ENCODE data around the gene ZNF497.
"Not testable (repeated sequence)": the region's sequence is repeated elsewhere in the genome, so short reads cannot be mapped to it uniquely, and the experiment has no call there.

ZNF497 gene

GRCh38 chr19:58385313-58385890, 22.9 kb upstream of the ZNF497 start:
- TF ChIP-seq CTCF (conservative IDR thresholded peaks at IDR 0.05; ENCODE audit: control insufficient read depth, insufficient read depth, low read depth, low read length): no peak
- no peak for DNase-seq (ENCODE audit: low read depth)
- no peak overlapping the region for H3K4me3 ChIP-seq (ENCODE audit: control insufficient read depth, low read depth, low read length)

- TF ChIP-seq CTCF (conservative IDR thresholded peaks at IDR 0.05; ENCODE audit: control insufficient read depth, insufficient read depth, low read depth, low read length): no peak
- no peak overlapping the region for H3K4me3 ChIP-seq (ENCODE audit: control insufficient read depth, low read depth, low read length)
- DNase-seq (ENCODE audit: low read depth): no peak
Observed at GRCh38 chr19:58382997-58383603, 20.5 kb upstream of the ZNF497 start.

- peak overlapping the region; percentile 86 for H3K4me3 ChIP-seq (ENCODE audit: control insufficient read depth, low read depth, low read length)
- no peak for DNase-seq (ENCODE audit: low read depth)
- no peak for TF ChIP-seq CTCF (conservative IDR thresholded peaks at IDR 0.05; ENCODE audit: control insufficient read depth, insufficient read depth, low read depth, low read length)
Observed at GRCh38 chr19:58381460-58382212, 19.1 kb upstream of the ZNF497 start.

- no peak for TF ChIP-seq CTCF (conservative IDR thresholded peaks at IDR 0.05; ENCODE audit: control insufficient read depth, insufficient read depth, low read depth, low read length)
- H3K4me3 ChIP-seq (ENCODE audit: control insufficient read depth, low read depth, low read length): peak within 1 kb of the TSS; percentile 86
- DNase-seq (ENCODE audit: low read depth): peak; percentile 100
Observed at GRCh38 chr19:58380662-58381459, 18.3 kb upstream of the ZNF497 start, which contains the start of gene ZNF837. ZNF837 (minus strand) TSS chr19:58381030; CDS start chr19:58369332, 11,698 bp downstream.

- no peak for TF ChIP-seq CTCF (conservative IDR thresholded peaks at IDR 0.05; ENCODE audit: control insufficient read depth, insufficient read depth, low read depth, low read length)
- peak overlapping the region; percentile 86 for H3K4me3 ChIP-seq (ENCODE audit: control insufficient read depth, low read depth, low read length)
Observed at GRCh38 chr19:58380037-58380661, 17.6 kb upstream of the ZNF497 start.

GRCh38 chr19:58379246-58379645, 16.7 kb upstream of the ZNF497 start:
- H3K4me3 ChIP-seq (ENCODE audit: control insufficient read depth, low read depth, low read length): no peak overlapping the region
- no peak for TF ChIP-seq CTCF (conservative IDR thresholded peaks at IDR 0.05; ENCODE audit: control insufficient read depth, insufficient read depth, low read depth, low read length)
- DNase-seq (ENCODE audit: low read depth): no peak

More at GRCh38 chr19:58380037-58380661, 17.6 kb upstream of the ZNF497 start:
- DNase-seq (ENCODE audit: low read depth): peak; percentile 14

- peak; percentile 34 for DNase-seq (ENCODE audit: low read depth)
- not testable (repeated sequence) for H3K4me3 ChIP-seq (ENCODE audit: control insufficient read depth, low read depth, low read length)
Observed at GRCh38 chr19:58376724-58377123, 14.2 kb upstream of the ZNF497 start.

All from fibroblast of mammary gland (primary cell).